H9 (cell line): ENCODE data around the gene LDLRAD4. TPM values are rescaled to one million over a fixed set of nuclear protein-coding genes. Genes with fewer than 3 reads are reported as not detected.
A peak's percentile ranks its signal among the peaks of the same experiment; 100 is the strongest.

Experiments used
- DNase-seq: peaks from one replicate; pipeline ENCODE4 v3.0.0-alpha.2; 2017
- H2AFZ ChIP-seq: one replicate; pipeline ENCODE4 v1.6.1; 2013; ENCODE audit warnings: mild to moderate bottlenecking, low read length, control low read depth, moderate library complexity
- H2AK5ac ChIP-seq: 2 replicates; pipeline ENCODE4 v1.6.1; 2013; ENCODE audit warnings: low read length, control low read depth, mixed read lengths; ENCODE audit not compliant: insufficient read length
- H2BK120ac ChIP-seq: one replicate; pipeline ENCODE4 v1.6.1; 2013; ENCODE audit warnings: low read depth, mild to moderate bottlenecking, low read length, control low read depth, inconsistent platforms; ENCODE audit not compliant: poor library complexity, severe bottlenecking
- H2BK12ac ChIP-seq: 2 replicates; pipeline ENCODE4 v1.6.1; 2013; ENCODE audit warnings: low read length, control low read depth, mixed read lengths, low read depth; ENCODE audit not compliant: insufficient read length
- H2BK15ac ChIP-seq: 2 replicates; pipeline ENCODE4 v1.6.1; 2013; ENCODE audit warnings: low read depth, low read length, control low read depth
- H2BK20ac ChIP-seq: one replicate; pipeline ENCODE4 v1.6.1; 2013; ENCODE audit warnings: low read depth, mild to moderate bottlenecking, low read length, control low read depth, inconsistent platforms; ENCODE audit not compliant: poor library complexity, severe bottlenecking
- H2BK5ac ChIP-seq: 2 replicates; pipeline ENCODE4 v1.6.1; 2013; ENCODE audit warnings: low read length, control low read depth, mixed read lengths; ENCODE audit not compliant: insufficient read length
- H3K14ac ChIP-seq: 2 replicates; pipeline ENCODE4 v1.6.1; 2013; ENCODE audit warnings: low read length, control low read depth; ENCODE audit not compliant: insufficient read depth
- H3K18ac ChIP-seq: 2 replicates; pipeline ENCODE4 v1.6.1; 2013; ENCODE audit warnings: low read depth, mild to moderate bottlenecking, mixed read lengths, low read length, control low read depth; ENCODE audit not compliant: insufficient read length
- H3K23ac ChIP-seq: 2 replicates; pipeline ENCODE4 v1.6.1; 2013; ENCODE audit warnings: low read length, control low read depth, mixed read lengths, low read depth; ENCODE audit not compliant: insufficient read length
- H3K23me2 ChIP-seq: 2 replicates; pipeline ENCODE4 v1.6.1; 2013; ENCODE audit warnings: low read depth, mild to moderate bottlenecking, mixed read lengths, low read length, control low read depth; ENCODE audit not compliant: insufficient read length, poor library complexity, severe bottlenecking
- H3K27ac ChIP-seq: 2 replicates; pipeline ENCODE4 v1.5.1; 2013; ENCODE audit warnings: low read length, control low read depth, mixed read lengths, low read depth; ENCODE audit not compliant: insufficient read length
- H3K27me3 ChIP-seq: 2 replicates; pipeline ENCODE4 v1.6.1; 2013; ENCODE audit warnings: low read length, control low read depth, inconsistent platforms; ENCODE audit not compliant: insufficient read depth
- H3K4ac ChIP-seq: 2 replicates; pipeline ENCODE4 v1.6.1; 2013; ENCODE audit warnings: low read depth, mild to moderate bottlenecking, control low read depth, inconsistent platforms, low read length, moderate library complexity
- H3K4me1 ChIP-seq: 2 replicates; pipeline ENCODE4 v1.6.1; 2013; ENCODE audit warnings: low read length, control low read depth, inconsistent platforms; ENCODE audit not compliant: insufficient read depth
- H3K4me2 ChIP-seq: 2 replicates; pipeline ENCODE4 v1.6.1; 2013; ENCODE audit warnings: low read length, control low read depth, mixed read lengths; ENCODE audit not compliant: insufficient read length, insufficient read depth
- H3K56ac ChIP-seq: 2 replicates; pipeline ENCODE4 v1.6.1; 2013; ENCODE audit warnings: low read depth, mild to moderate bottlenecking, mixed read lengths, low read length, control low read depth; ENCODE audit not compliant: insufficient read length
- H3K79me1 ChIP-seq: 2 replicates; pipeline ENCODE4 v1.6.1; 2013; ENCODE audit warnings: low read depth, mild to moderate bottlenecking, moderate library complexity, low read length, control low read depth, inconsistent platforms; ENCODE audit not compliant: insufficient read depth, poor library complexity, severe bottlenecking
- H3K79me2 ChIP-seq: 2 replicates; pipeline ENCODE4 v1.6.1; 2013; ENCODE audit warnings: low read length, control low read depth, inconsistent platforms; ENCODE audit not compliant: insufficient read depth
- H3K9ac ChIP-seq: 2 replicates; pipeline ENCODE4 v1.6.1; 2013; ENCODE audit warnings: low read length, control low read depth, mixed read lengths; ENCODE audit not compliant: insufficient read length; ENCODE audit errors: extremely low read depth
- H3K9me3 ChIP-seq: one replicate; pipeline ENCODE4 v1.6.1; 2013; ENCODE audit warnings: low read depth, low read length, inconsistent platforms; ENCODE audit not compliant: control insufficient read depth
- H3T11ph ChIP-seq: one replicate; pipeline ENCODE4 v1.6.1; 2013; ENCODE audit warnings: mild to moderate bottlenecking, low read length, control low read depth, inconsistent platforms
- H4K20me1 ChIP-seq: one replicate; pipeline ENCODE4 v1.6.1; 2013; ENCODE audit not compliant: control insufficient read depth, insufficient read length, insufficient read depth
- H4K5ac ChIP-seq: 2 replicates; pipeline ENCODE4 v1.6.1; 2013; ENCODE audit warnings: low read depth, mild to moderate bottlenecking, mixed read lengths, low read length, control low read depth; ENCODE audit not compliant: insufficient read length
- H4K8ac ChIP-seq: replicated peaks from 2 replicates; pipeline ENCODE4 v1.6.1; 2013; ENCODE audit warnings: low read length, control low read depth, mixed read lengths, low read depth; ENCODE audit not compliant: insufficient read length
- H4K91ac ChIP-seq: 2 replicates; pipeline ENCODE4 v1.6.1; 2013; ENCODE audit warnings: low read depth, mild to moderate bottlenecking, moderate library complexity, mixed read lengths, low read length, control low read depth; ENCODE audit not compliant: insufficient read length
- H3K27ac Mint-ChIP-seq, 3 experiments: 2 replicates in 2 of 3; 3 replicates in 1 of 3; pipeline ENCODE4 v1.8.0; 2020 to 2021; ENCODE audit warnings: mixed read lengths in 3 of 3, mild to moderate bottlenecking in 1 of 3, moderate library complexity in 1 of 3
- H3K27me3 Mint-ChIP-seq: 2 replicates; pipeline ENCODE4 v1.8.0; 2021; ENCODE audit warnings: low read depth, mild to moderate bottlenecking, moderate library complexity, mixed read lengths
- H3K36me3 Mint-ChIP-seq, 3 experiments: 2 replicates in 2 of 3; 3 replicates in 1 of 3; pipeline ENCODE4 v1.8.0; 2020 to 2021; ENCODE audit warnings: low read depth in 3 of 3, mixed read lengths in 3 of 3; ENCODE audit not compliant: insufficient read depth in 1 of 3
- H3K4me1 Mint-ChIP-seq, 2 experiments: 2 replicates each; pipeline ENCODE4 v1.8.0; 2020; ENCODE audit warnings: mixed read lengths in 2 of 2
- H3K4me3 Mint-ChIP-seq, 2 experiments: 2 replicates in 1 of 2; 3 replicates in 1 of 2; pipeline ENCODE4 v1.8.0; 2020 to 2021; ENCODE audit warnings: mild to moderate bottlenecking in 2 of 2, mixed read lengths in 2 of 2, moderate library complexity in 1 of 2
- H3K9me3 Mint-ChIP-seq, 2 experiments: 2 replicates in 1 of 2; 3 replicates in 1 of 2; pipeline ENCODE4 v1.8.0; 2020; ENCODE audit warnings: mild to moderate bottlenecking in 2 of 2, mixed read lengths in 2 of 2, moderate library complexity in 1 of 2
- CTCF ChIP-seq: fragments of 200-600 bp; sonication (generic); conservative IDR thresholded peaks from 3 replicates; pipeline ENCODE4 v1.8.0; 2021; ENCODE audit warnings: antibody characterized with exemption, mild to moderate bottlenecking
- WGBS: extraction: QIAGEN DNeasy Blood & Tissue Kit; methylation state at CpG from one replicate; pipeline ENCODE4 v1.1.7; 2013; ENCODE audit warnings: missing lambda C conversion rate, low lambda C conversion rate, mixed read lengths; ENCODE audit not compliant: insufficient read length; ENCODE audit errors: extremely low coverage; 5-methylcytosine and 5-hydroxymethylcytosine counted together
- total RNA-seq: library from RNA; stranded (reverse); gene quantifications from 2 replicates; pipeline ENCODE4 v1.2.1, GENCODE V29; 2021

Gene LDLRAD4
- total RNA-seq, 1 experiment from 2014 or later, result 3.9 TPM

DNA sequence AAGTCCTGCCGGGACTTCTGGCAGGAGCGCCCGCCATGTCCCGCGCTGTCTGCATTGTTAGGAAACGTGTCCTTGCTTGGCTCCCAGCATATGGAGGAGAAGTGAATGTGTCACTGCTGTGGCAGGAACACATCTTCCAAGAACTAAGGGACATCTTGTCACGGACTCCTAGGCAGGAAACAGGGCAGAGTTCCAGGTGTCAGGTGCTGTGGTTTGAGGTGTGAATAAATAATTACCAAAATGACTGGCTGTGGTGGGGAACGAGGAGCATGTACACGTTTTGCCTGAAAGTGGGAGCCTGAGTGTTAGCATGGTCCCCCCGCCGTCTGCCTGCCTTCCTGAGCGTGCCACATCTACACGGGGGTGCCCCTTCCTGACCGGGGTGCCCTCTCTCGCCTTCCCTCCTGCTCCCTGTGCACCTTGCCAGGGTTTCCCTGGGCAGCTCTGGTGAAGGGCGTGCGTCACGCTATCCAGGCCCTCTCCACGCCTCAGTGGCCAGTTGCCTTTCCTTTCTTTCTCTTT lies 237.5 kb downstream of the LDLRAD4 start:
- Histone ChIP-seq H2BK15ac (no peak overlapping the region), H3K4ac (no peak overlapping the region), H3K4me1 (peaks cover 11% of the 10 kb centered on the region; the same call in 1 of the 2 replicates), H4K91ac (no peak overlapping the region), H2AFZ (no peak overlapping the region), H3K79me1 (no peaks in the 10 kb centered on the region), H3K23ac (no peak overlapping the region), H2BK20ac (no peak overlapping the region), H4K8ac (no peak overlapping the region), H2BK5ac (no peak overlapping the region), H3K23me2 (no peaks in the 10 kb centered on the region), H2AK5ac (no peak overlapping the region), H3K79me2 (no peaks in the 10 kb centered on the region), H3K4me2 (no peak overlapping the region), H4K20me1 (no peaks in the 10 kb centered on the region), H3K9ac (no peak overlapping the region), H3K27me3 (no peaks in the 10 kb centered on the region), H3K18ac (no peak overlapping the region), H3K14ac (no peak overlapping the region; the same call in 1 of the 2 replicates), H4K5ac (no peak overlapping the region), H2BK12ac (no peak overlapping the region), H3K27ac (no peak overlapping the region), H2BK120ac (no peak overlapping the region), H3K9me3 (no peaks in the 10 kb centered on the region), H3T11ph (no peak overlapping the region), H3K56ac (no peak overlapping the region)
- no CpG with 5 or more reads among the region's 19 CpGs for WGBS
- no peak overlapping the region for H3K4me3 Mint-ChIP-seq
- H3K4me1 Mint-ChIP-seq, result peaks cover 37 to 41% of the 10 kb centered on the region in 2 experiments
- H3K27me3 Mint-ChIP-seq, result peaks cover 25% of the 10 kb centered on the region
- DNase-seq, result peak; percentile 20
- H3K36me3 Mint-ChIP-seq, result peaks cover 0 to 4% (median 0%) of the 10 kb centered on the region in 3 experiments; a peak in 3 of 7 replicates
- TF ChIP-seq CTCF, result no peak
- no peaks in the 10 kb centered on the region; a peak in 1 of 5 replicates for H3K9me3 Mint-ChIP-seq
- H3K27ac Mint-ChIP-seq, result 0 out of 7 replicates have a peak overlapping the region, but pooled peaks of 1 of the 3 experiments have one; percentile 73
